ENCODE results near the gene HSPA5. TPM values are rescaled to one million over a fixed set of nuclear protein-coding genes. Genes with fewer than 3 reads are reported as not detected.

HSPA5 gene
- total RNA-seq, 1 experiment from 2014 or later, result 259 TPM

GRCh38 chr9:125261501-125262293 lies 20.6 kb upstream of the HSPA5 start, which contains the start of gene GAPVD1:
Gene GAPVD1, plus strand, starts transcription at chr9:125261826. Its CDS starts 37,096 bp downstream, at chr9:125298922.
- CTCF ChIA-PET, result interaction anchor here (0.5 to 1.9 kb wide), 5 partner anchors 11 to 1238 kb away, joined by 3 to 6 read pairs (median 4); partner anchors contain the start of gene HSPA5
- Mint-ChIP-seq H3K4me3 (ENCODE audit: low read depth, unreplicated experiment) (peak within 1 kb of the TSS; percentile 93), H3K27me3 (ENCODE audit: unreplicated experiment) (no peaks in the 10 kb centered on the region), H3K9me3 (ENCODE audit: low read depth, unreplicated experiment) (no peaks in the 10 kb centered on the region), H3K27ac (ENCODE audit: unreplicated experiment) (peak within 1 kb of the TSS; percentile 63), H3K36me3 (ENCODE audit: insufficient read depth, unreplicated experiment) (peaks cover 27% of the 10 kb centered on the region), H3K4me1 (ENCODE audit: low read depth, unreplicated experiment) (peaks cover 9% of the 10 kb centered on the region)
- intact Hi-C loops (cut with micrococcal nuclease; ENCODE audit: unreplicated experiment), result no loop called here
- peak; percentile 89 for DNase-seq
- BruUV-seq (replicated peaks), result no TSS peak
- no peak for TF ChIP-seq CTCF (IDR thresholded peaks at IDR 0.05; ENCODE audit: unreplicated experiment)

- no peak for DNase-seq
- Mint-ChIP-seq H3K4me3 (ENCODE audit: low read depth, unreplicated experiment) (peak overlapping the region; percentile 93), H3K27me3 (ENCODE audit: unreplicated experiment) (no peaks in the 10 kb centered on the region), H3K27ac (ENCODE audit: unreplicated experiment) (peak overlapping the region; percentile 63), H3K9me3 (ENCODE audit: low read depth, unreplicated experiment) (no peaks in the 10 kb centered on the region), H3K4me1 (ENCODE audit: low read depth, unreplicated experiment) (peaks cover 9% of the 10 kb centered on the region), H3K36me3 (ENCODE audit: insufficient read depth, unreplicated experiment) (peaks cover 27% of the 10 kb centered on the region)
- CTCF ChIA-PET, result no interaction called here
- BruUV-seq (replicated peaks), result no TSS peak
- intact Hi-C loops (cut with micrococcal nuclease; ENCODE audit: unreplicated experiment), result no loop called here
- TF ChIP-seq CTCF (IDR thresholded peaks at IDR 0.05; ENCODE audit: unreplicated experiment), result no peak
Observed at GRCh38 chr9:125260561-125260960, 19.4 kb upstream of the HSPA5 start.

GRCh38 chr9:125258832-125259534 lies 17.8 kb upstream of the HSPA5 start:
- DNase-seq, result no peak
- Mint-ChIP-seq H3K27me3 (ENCODE audit: unreplicated experiment) (no peaks in the 10 kb centered on the region), H3K27ac (ENCODE audit: unreplicated experiment) (no peak overlapping the region), H3K9me3 (ENCODE audit: low read depth, unreplicated experiment) (no peaks in the 10 kb centered on the region), H3K4me3 (ENCODE audit: low read depth, unreplicated experiment) (no peak overlapping the region), H3K4me1 (ENCODE audit: low read depth, unreplicated experiment) (peaks cover 9% of the 10 kb centered on the region), H3K36me3 (ENCODE audit: insufficient read depth, unreplicated experiment) (peaks cover 22% of the 10 kb centered on the region)
- intact Hi-C loops (cut with micrococcal nuclease; ENCODE audit: unreplicated experiment), result loop anchor here (5.0 kb wide), 1 partner anchor 113 kb away; no protein-coding TSS in a partner anchor
- BruUV-seq (replicated peaks), result no TSS peak
- CTCF ChIA-PET, result no interaction called here
- TF ChIP-seq CTCF (IDR thresholded peaks at IDR 0.05; ENCODE audit: unreplicated experiment), result no peak

- Mint-ChIP-seq H3K27me3 (ENCODE audit: unreplicated experiment) (no peaks in the 10 kb centered on the region), H3K4me1 (ENCODE audit: low read depth, unreplicated experiment) (peaks cover 9% of the 10 kb centered on the region), H3K27ac (ENCODE audit: unreplicated experiment) (no peak overlapping the region), H3K9me3 (ENCODE audit: low read depth, unreplicated experiment) (no peaks in the 10 kb centered on the region), H3K4me3 (ENCODE audit: low read depth, unreplicated experiment) (no peak overlapping the region), H3K36me3 (ENCODE audit: insufficient read depth, unreplicated experiment) (peaks cover 19% of the 10 kb centered on the region)
- no peak for DNase-seq
- CTCF ChIA-PET, result no interaction called here
- BruUV-seq (replicated peaks), result no TSS peak
- intact Hi-C loops (cut with micrococcal nuclease; ENCODE audit: unreplicated experiment), result loop anchor here (5.0 kb wide), 1 partner anchor 114 kb away; no protein-coding TSS in a partner anchor
- TF ChIP-seq CTCF (IDR thresholded peaks at IDR 0.05; ENCODE audit: unreplicated experiment), result no peak
Observed at GRCh38 chr9:125258160-125258785, 17.1 kb upstream of the HSPA5 start.

Measured in Calu3 (cell line).